B cell (primary cell): ENCODE results near the gene RALB. TPM values are rescaled to one million over a fixed set of nuclear protein-coding genes. Genes with fewer than 3 reads are reported as not detected.

ENCODE experiments used
- ATAC-seq: fragments of 200-7000 bp; cut with Tn5 transposase; one replicate; pipeline ENCODE4 v1.10.0; 2021; ENCODE audit warnings: low read depth, mild to moderate bottlenecking, moderate number of reproducible peaks, moderate library complexity
- CTCF ChIA-PET: fragments of 350-600 bp; sonication (Branson Sonifier 250); formaldehyde crosslinking; loops from one replicate; lab custom pipeline; 2021; ENCODE audit warnings: antibody characterized with exemption, inconsistent platforms; lab: Charles Lee
- POLR2A ChIA-PET: fragments of 350-600 bp; sonication (Branson Sonifier 250); formaldehyde crosslinking; loops from one replicate; lab custom pipeline; 2021; ENCODE audit warnings: antibody characterized with exemption; lab: Charles Lee
- DNase-seq: peaks from one replicate; pipeline ENCODE4 v3.0.0; 2013
- H2AFZ ChIP-seq: 2 replicates; pipeline ENCODE4 v1.6.1; 2012; ENCODE audit warnings: mild to moderate bottlenecking, low read depth, low read length; ENCODE audit not compliant: insufficient read depth, poor library complexity, severe bottlenecking
- H3K27ac ChIP-seq, 2 donors: 1 replicate in 1 of 2; 2 replicates in 1 of 2; pipeline ENCODE4 v1.5.1; 2012 to 2013; ENCODE audit warnings: low read length in 2 of 2, mild to moderate bottlenecking in 2 of 2, moderate library complexity in 1 of 2
- H3K27me3 ChIP-seq, 4 experiments: fragments of 200-600 bp in 1 of 4; sonication (generic) in 1 of 4; replicated peaks in 1 of 4; 1 replicate in 2 of 4; 2 replicates in 2 of 4; pipeline versions ENCODE4 v1.6.1 to v1.7.0; 2013 to 2016; ENCODE audit warnings: low read length in 3 of 4, mild to moderate bottlenecking in 2 of 4, mixed read lengths in 1 of 4, moderate library complexity in 1 of 4; ENCODE audit not compliant: insufficient read depth in 4 of 4, control insufficient read depth in 3 of 4; ENCODE audit errors: control extremely low read depth in 1 of 4
- H3K36me3 ChIP-seq, 2 experiments: replicated peaks in 1 of 2; 1 replicate in 1 of 2; 2 replicates in 1 of 2; pipeline versions ENCODE4 v1.6.1 to v1.7.1; 2013; ENCODE audit warnings: low read length in 1 of 2; ENCODE audit not compliant: insufficient read depth in 2 of 2, control insufficient read depth in 1 of 2; ENCODE audit errors: control extremely low read depth in 1 of 2, extremely low read depth in 1 of 2
- H3K4me1 ChIP-seq, 2 donors: fragments of 200-600 bp in 1 of 2; sonication (generic) in 1 of 2; 1 replicate in 1 of 2; 2 replicates in 1 of 2; pipeline versions ENCODE4 v1.5.1 to v1.6.1; 2013 to 2017; ENCODE audit warnings: low read length in 2 of 2; ENCODE audit not compliant: control insufficient read depth in 2 of 2, insufficient read depth in 2 of 2
- H3K4me2 ChIP-seq: replicated peaks from 2 replicates; pipeline ENCODE3; 2012; ENCODE audit warnings: mild to moderate bottlenecking, low read depth, low read length; ENCODE audit not compliant: poor library complexity, severe bottlenecking
- H3K4me3 ChIP-seq, 5 experiments: fragments of 200-600 bp in 1 of 5; sonication (generic) in 1 of 5; 1 replicate in 3 of 5; 2 replicates in 2 of 5; pipeline versions ENCODE4 v1.5.1 to v1.7.0; 2011 to 2016; ENCODE audit warnings: low read length in 4 of 5, mild to moderate bottlenecking in 4 of 5, low read depth in 2 of 5, control low read depth in 1 of 5, moderate library complexity in 1 of 5; ENCODE audit not compliant: insufficient read depth in 1 of 5; ENCODE audit errors: control extremely low read depth in 1 of 5, extremely low read depth in 1 of 5
- H3K79me2 ChIP-seq: fragments of 200-600 bp; sonication (generic); one replicate; pipeline ENCODE4 v1.6.0; 2016; ENCODE audit warnings: low read length; ENCODE audit not compliant: control insufficient read depth, insufficient read depth
- H3K9ac ChIP-seq: fragments of 200-600 bp; sonication (generic); 2 replicates; pipeline ENCODE4 v1.6.1; 2017; ENCODE audit warnings: mild to moderate bottlenecking, low read length, moderate library complexity
- H3K9me3 ChIP-seq, 3 donors: one replicate each; pipeline versions ENCODE4 v1.6.1 to v1.7.1; 2013; ENCODE audit warnings: low read length in 2 of 3; ENCODE audit not compliant: control insufficient read depth in 2 of 3, insufficient read depth in 1 of 3; ENCODE audit errors: control extremely low read depth in 1 of 3
- H4K20me1 ChIP-seq: 2 replicates; pipeline ENCODE4 v1.6.0; 2012; ENCODE audit warnings: mild to moderate bottlenecking, low read length; ENCODE audit not compliant: insufficient read depth, control insufficient read depth, poor library complexity, severe bottlenecking
- H3K27ac Mint-ChIP-seq: one replicate; pipeline ENCODE4 v1.8.0; 2021; ENCODE audit warnings: mixed read lengths
- H3K27me3 Mint-ChIP-seq: one replicate; pipeline ENCODE4 v1.8.0; 2021; ENCODE audit warnings: mixed read lengths
- H3K4me1 Mint-ChIP-seq: one replicate; pipeline ENCODE4 v1.8.0; 2021; ENCODE audit warnings: mixed read lengths
- H3K4me3 Mint-ChIP-seq: one replicate; pipeline ENCODE4 v1.8.0; 2021; ENCODE audit warnings: mixed read lengths
- H3K9me3 Mint-ChIP-seq: one replicate; pipeline ENCODE4 v1.8.0; 2022; ENCODE audit warnings: mixed read lengths; ENCODE audit not compliant: insufficient read depth
- CTCF ChIP-seq: fragments of 200-600 bp; IDR thresholded peaks from one replicate; pipeline ENCODE4 v1.8.0; 2022; ENCODE audit warnings: antibody characterized with exemption, mild to moderate bottlenecking
- EZH2 ChIP-seq: IDR thresholded peaks from 2 replicates; pipeline ENCODE4 v1.6.1; 2012; ENCODE audit warnings: borderline replicate concordance, low read depth, mild to moderate bottlenecking, moderate library complexity, low read length; ENCODE audit not compliant: insufficient read depth, poor library complexity, severe bottlenecking
- WGBS: methylation state at CpG from one replicate; pipeline ENCODE4 v1.1.5; 2013; ENCODE audit warnings: missing lambda C conversion rate; ENCODE audit not compliant: insufficient coverage; 5-methylcytosine and 5-hydroxymethylcytosine counted together
- intact Hi-C: fragments of 100-400 bp; cut with micrococcal nuclease; formaldehyde crosslinking; loops from one replicate; pipeline ENCODE4 v1.10.0; 2022
- polyA plus RNA-seq: library from polyadenylated mRNA; depleted of rRNA; stranded (reverse); fragments of >200 nt; gene quantifications from 2 replicates; pipeline ENCODE4 v1.2.3, GENCODE V29; 2012
- total RNA-seq, 2 donors: library from RNA; stranded (reverse); fragments of 120-200 nt in 1 of 2; gene quantifications; 1 replicate in 1 of 2; 2 replicates in 1 of 2; pipeline versions ENCODE4 v1.2.3 to v1.2.4, GENCODE V29; 2013 to 2022

RALB gene
- total and polyA plus RNA-seq, 2 donors (not counting 1 experiment from before 2014, with no cell fraction given): 19.3 to 35.9 TPM

DNA sequence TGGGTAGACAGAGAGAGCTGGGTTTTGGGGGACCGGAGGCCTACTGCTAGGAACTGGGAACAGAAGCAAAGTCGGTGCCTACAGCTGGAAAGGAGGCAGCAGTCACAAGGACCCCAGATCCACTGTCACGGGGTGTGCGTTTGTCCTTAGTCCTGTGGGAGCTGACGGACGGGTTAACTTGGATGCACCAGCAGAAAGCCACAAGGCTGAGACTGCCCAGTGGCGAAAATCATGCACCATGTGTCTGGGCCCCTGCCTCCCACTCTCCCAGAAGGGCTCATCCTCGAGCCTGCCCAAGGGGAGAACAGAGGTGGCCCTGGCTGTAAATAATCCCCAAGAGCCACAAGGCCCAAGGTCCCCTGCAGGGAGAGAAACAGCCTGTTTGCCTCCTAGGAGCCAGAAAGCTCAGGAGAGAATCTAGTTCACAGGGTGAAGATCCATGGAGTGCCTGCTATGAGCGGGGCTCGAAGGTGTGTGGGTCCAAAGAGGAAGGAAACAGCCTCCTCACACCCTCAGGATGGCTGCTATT, 11.7 kb upstream of the RALB start:
- H3K4me1 ChIP-seq: no peaks in the 10 kb centered on the region
- intact Hi-C loops: no loop called here
- H3K4me3 Mint-ChIP-seq: no peak overlapping the region
- H3K9me3 ChIP-seq: peaks cover 0 to 12% (median 0%) of the 10 kb centered on the region in 3 donors
- H3K4me2 ChIP-seq: no peak overlapping the region
- H3K9me3 Mint-ChIP-seq: peaks cover 3% of the 10 kb centered on the region
- no peaks in the 10 kb centered on the region for H3K27me3 ChIP-seq
- no peaks in the 10 kb centered on the region for H4K20me1 ChIP-seq
- H3K27ac Mint-ChIP-seq: no peak overlapping the region
- H3K4me1 Mint-ChIP-seq: no peaks in the 10 kb centered on the region
- no peak overlapping the region for H2AFZ ChIP-seq
- no peak overlapping the region for H3K9ac ChIP-seq
- no peaks in the 10 kb centered on the region for H3K27me3 Mint-ChIP-seq
- 88% methylated on average over 10 of the region's 10 CpGs for WGBS
- ChIA-PET CTCF (no interaction called here), POLR2A (no interaction called here)
- H3K27ac ChIP-seq: no peak overlapping the region
- DNase-seq: no peak
- TF ChIP-seq EZH2 (no peak), CTCF (no peak)
- H3K36me3 ChIP-seq: no peaks in the 10 kb centered on the region
- no peaks in the 10 kb centered on the region for H3K79me2 ChIP-seq
- no peak for ATAC-seq
- H3K4me3 ChIP-seq: no peak overlapping the region

DNA sequence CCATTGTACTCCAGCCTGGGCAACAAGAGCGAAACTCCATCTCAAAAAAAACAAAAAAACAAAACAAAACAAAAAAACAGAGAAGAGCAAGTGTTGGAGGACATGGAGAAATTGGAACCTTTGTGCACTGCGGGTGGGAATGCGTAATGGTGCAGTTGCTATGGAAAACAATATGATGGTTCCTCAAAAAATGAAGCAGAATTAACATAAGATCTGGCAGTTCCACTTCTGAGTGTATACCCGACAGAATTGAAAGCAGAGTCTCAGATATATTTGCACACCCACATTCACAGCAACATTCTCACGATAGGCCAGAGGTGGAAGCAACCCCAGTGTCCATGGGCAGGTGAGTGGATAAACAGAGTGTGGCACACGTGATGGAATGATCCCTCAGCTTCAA, 11.0 kb upstream of the RALB start:
- POLR2A ChIA-PET: no interaction called here
- no peak overlapping the region for H3K27ac ChIP-seq
- ATAC-seq: no peak
- no peak overlapping the region for H3K4me2 ChIP-seq
- TF ChIP-seq EZH2: no peak
- H3K9me3 ChIP-seq: peaks cover 0 to 12% (median 0%) of the 10 kb centered on the region in 3 donors
- H3K9ac ChIP-seq: no peak overlapping the region
- DNase-seq: no peak
- no peaks in the 10 kb centered on the region for H3K36me3 ChIP-seq
- Mint-ChIP-seq H3K4me1 (no peaks in the 10 kb centered on the region), H3K27me3 (peaks cover 3% of the 10 kb centered on the region), H3K27ac (no peak overlapping the region), H3K4me3 (no peak overlapping the region), H3K9me3 (peaks cover 3% of the 10 kb centered on the region)
- no peaks in the 10 kb centered on the region for H3K4me1 ChIP-seq
- no peak overlapping the region for H2AFZ ChIP-seq
- no peaks in the 10 kb centered on the region for H4K20me1 ChIP-seq
- H3K27me3 ChIP-seq: no peaks in the 10 kb centered on the region
- no peak overlapping the region for H3K4me3 ChIP-seq
- H3K79me2 ChIP-seq: no peaks in the 10 kb centered on the region
- CTCF ChIA-PET: no interaction called here
- 87% methylated on average over 4 of the region's 6 CpGs for WGBS
- intact Hi-C loops: no loop called here
